DND-41 (cell line): ENCODE measurements around the gene MRAS.

ENCODE experiments used
- EZH2 ChIP-seq: IDR thresholded peaks from 3 replicates; pipeline ENCODE4 v1.6.1; 2012; ENCODE audit warnings: borderline replicate concordance, low read depth, mild to moderate bottlenecking, moderate library complexity, low read length, inconsistent platforms; ENCODE audit not compliant: severe bottlenecking
- TF ChIP-seq, protein P1 (sequence below): IDR thresholded peaks from 2 replicates; pipeline ENCODE4 v1.5.1; 2012; ENCODE audit warnings: borderline replicate concordance, low read length, moderate library complexity, mild to moderate bottlenecking; ENCODE audit not compliant: poor library complexity, severe bottlenecking; ENCODE audit errors: extremely low read depth

DNA sequence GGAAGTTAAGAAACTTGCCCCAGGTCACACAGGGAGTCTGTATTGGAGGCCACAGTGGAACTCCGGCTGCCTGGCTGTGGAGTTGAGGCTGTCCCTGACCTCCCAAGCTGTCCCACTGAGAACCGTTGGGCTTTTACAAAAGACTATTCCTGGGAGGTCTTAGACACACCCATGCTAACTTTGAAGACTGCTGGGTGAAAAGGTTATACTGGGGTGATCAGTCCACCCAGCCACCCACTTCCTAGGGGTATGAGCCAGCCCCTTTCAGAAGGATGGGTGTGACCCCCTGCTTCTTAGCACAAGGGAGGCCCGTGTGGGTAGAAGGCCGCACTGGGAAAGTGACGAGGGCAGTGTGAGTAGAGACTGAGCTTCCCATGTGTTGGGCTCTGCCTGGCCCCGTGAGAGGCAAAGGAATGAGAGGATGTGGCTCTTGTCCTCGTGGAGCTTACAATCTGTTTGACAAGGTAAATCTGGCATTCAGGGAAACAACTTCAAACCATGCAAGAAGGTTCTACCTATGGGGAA, 19.0 kb downstream of the MRAS start:
- no peak for TF ChIP-seq EZH2
- TF ChIP-seq, protein P1, sequence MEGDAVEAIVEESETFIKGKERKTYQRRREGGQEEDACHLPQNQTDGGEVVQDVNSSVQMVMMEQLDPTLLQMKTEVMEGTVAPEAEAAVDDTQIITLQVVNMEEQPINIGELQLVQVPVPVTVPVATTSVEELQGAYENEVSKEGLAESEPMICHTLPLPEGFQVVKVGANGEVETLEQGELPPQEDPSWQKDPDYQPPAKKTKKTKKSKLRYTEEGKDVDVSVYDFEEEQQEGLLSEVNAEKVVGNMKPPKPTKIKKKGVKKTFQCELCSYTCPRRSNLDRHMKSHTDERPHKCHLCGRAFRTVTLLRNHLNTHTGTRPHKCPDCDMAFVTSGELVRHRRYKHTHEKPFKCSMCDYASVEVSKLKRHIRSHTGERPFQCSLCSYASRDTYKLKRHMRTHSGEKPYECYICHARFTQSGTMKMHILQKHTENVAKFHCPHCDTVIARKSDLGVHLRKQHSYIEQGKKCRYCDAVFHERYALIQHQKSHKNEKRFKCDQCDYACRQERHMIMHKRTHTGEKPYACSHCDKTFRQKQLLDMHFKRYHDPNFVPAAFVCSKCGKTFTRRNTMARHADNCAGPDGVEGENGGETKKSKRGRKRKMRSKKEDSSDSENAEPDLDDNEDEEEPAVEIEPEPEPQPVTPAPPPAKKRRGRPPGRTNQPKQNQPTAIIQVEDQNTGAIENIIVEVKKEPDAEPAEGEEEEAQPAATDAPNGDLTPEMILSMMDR = no peak
